ENCODE data around the gene MTERF2.

Gene MTERF2

GRCh38 chr12:106950591-106950990, 36.4 kb downstream of the MTERF2 start:
- no peak for DNase-seq

GRCh38 chr12:106947461-106947860, 39.5 kb downstream of the MTERF2 start:
- no peak for DNase-seq

DNA sequence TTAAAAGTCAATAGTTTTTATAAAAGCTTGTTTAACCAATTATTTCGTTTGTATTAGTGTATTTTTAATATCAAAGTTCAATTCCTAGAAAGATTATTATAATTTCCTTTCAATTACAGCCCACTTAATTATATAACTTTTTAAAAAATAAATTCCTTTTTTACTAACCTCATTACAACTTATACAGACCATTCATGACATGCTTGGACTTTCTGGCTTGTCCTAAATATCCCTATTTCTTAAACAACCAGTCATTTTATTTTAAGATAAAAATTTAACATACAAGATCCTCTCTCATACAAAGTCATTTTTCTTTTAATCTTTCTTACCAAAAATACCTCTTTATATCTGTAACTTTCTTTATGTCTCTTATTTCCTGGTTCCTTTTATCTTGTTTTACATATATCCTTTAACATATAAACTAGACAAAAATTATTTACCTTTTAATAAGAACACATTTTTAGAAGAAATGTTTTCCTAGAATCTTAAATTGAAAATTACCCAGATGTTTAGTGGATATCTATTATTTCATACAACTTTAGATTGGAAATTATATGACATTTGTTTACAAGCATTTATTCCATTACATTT, 41.6 kb downstream of the MTERF2 start:
- DNase-seq: no peak

DNA sequence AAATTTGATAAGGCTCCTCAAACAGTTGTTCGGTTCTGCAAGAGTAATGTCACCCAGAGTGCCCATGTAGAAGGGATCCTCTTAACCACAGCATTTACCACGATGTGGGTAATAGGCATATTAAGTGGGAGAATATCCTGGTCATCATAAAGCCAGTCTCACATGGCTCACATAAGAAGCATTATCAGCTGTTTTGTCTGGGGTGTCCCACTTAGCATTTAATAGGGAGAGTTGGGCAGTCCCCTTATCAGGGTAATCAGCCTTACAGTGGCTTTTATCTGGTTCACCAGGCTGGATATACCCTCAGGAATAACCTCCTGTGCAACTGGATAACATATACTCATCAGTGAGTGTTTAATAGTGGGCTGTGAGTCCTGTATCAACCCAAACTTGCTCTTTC, 44.2 kb downstream of the MTERF2 start:
- no peak for DNase-seq

GRCh38 chr12:106941481-106942156, 45.3 kb downstream of the MTERF2 start:
- DNase-seq: no peak

GRCh38 chr12:106934277-106934676, 52.7 kb downstream of the MTERF2 start:
- no peak for DNase-seq

All from stimulated activated CD4-positive, alpha-beta T cell treated with anti-CD3 and anti-CD28 coated beads, Interleukin-4, amount 100 ng/mL, for 4 hours (primary cell).